Activated CD4-positive, alpha-beta T cell treated with anti-CD3 and anti-CD28 coated beads for 1 hour (primary cell): ENCODE data around the gene UNC79.

Experiments used
- DNase-seq: peaks from one replicate; pipeline ENCODE4 v3.0.0-alpha.2; 2020

The UNC79 gene

DNA sequence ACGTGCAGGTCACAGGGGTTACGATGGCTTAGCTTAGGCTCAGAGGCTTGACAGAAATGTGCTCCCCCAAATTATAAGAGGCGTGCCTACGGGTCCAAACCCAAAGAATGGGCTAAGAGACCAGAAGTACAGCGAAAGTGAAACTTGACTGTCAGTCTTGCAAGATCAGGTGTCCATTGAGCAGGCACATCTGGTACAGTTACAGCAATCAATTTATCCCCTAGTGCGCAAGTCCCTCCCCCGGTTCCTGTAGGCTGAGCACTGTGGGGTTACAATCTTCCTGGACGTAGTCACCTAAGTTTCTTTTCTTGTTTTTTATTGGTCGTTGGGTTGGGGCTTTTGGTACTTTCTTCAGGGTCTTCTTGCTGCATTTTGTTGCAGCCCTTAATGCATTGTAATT, 134.2 kb downstream of the UNC79 start:
- DNase-seq = no peak

DNA sequence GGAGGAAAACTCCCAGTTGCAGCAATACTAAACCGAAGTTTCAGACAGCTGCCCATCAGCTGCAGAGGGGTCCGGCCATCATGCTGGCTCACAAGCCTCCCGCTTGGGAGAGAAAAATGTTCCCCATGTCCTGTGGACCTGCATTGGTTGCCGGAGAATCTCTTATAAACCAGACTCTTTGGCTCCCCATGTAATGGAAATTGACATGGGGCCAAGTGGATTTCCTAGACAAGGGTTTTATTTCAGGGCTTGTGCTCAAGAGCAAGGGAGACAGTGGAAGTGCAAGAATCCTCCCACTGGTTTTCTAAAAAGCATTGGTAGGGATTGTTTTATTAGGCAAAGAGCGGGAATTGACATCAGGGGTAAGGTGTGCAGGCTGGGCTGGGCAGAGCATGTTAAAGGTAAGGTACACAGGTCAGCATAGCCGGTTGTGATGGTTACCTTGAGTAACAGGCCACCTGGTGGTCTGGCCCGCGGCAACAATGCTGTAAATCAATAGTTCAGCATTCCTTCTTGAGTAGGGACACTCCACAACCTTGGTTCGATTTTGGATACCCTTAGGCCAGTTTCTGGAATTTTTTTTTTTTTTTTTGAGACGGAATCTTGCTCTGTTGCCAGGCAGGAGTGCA, 135.4 kb downstream of the UNC79 start:
- no peak for DNase-seq

DNA sequence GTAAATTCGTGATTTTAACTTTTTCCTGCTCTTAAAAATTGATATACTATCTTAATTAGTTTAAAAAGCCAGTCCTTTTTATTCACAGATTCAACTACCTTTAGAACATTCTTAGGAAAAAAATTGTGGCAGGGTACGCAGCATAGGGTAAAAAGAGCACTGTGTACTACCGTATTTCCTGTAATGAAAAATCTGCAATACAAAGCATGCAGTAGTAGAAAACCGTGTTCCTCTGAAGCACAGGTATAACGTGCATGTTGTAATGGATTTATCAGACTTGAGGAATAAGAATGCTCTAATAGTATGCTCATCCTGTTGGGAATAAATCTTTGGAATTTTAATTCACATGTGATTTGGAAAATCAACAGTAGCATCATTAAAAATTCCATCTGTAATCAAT, 140.5 kb downstream of the UNC79 start:
- no peak for DNase-seq

DNA sequence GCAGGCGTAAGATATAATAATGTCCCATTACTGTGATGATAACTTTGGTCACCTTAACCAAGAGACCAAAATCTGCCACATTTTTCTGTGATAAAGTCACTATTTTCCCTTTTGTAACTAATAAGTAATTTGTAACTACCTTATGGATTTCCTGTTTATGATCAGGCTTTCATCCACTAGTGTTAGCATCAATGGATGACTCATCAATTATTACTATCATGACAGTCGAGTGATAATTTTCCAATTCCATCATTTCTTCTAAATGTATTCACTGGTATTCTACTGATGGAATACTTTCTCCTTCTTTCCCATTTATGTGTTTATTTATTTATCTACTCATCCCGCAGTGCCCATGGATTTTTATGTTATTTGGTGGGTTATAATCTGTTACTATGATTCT, 148.4 kb downstream of the UNC79 start:
- DNase-seq = no peak

DNA sequence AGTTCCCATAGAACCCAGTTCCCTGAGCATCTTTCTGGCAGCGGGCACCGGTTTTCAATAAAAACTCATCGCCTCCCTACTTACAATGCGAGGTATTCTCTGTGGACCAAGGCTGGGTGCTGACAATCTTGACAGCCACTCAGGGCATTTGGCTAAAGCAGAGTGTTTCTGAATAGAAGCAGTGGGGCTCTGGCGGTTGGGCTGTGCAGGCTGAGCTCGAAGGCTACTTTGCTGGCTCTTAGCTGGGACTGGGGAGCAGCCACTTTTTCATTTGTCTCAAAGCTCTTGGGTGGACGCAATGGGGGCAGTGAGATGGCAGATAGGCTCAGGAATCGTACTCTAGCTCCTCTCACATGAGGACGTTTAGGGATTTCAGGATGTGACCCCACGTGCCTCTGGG, 151.8 kb downstream of the UNC79 start:
- DNase-seq = no peak

DNA sequence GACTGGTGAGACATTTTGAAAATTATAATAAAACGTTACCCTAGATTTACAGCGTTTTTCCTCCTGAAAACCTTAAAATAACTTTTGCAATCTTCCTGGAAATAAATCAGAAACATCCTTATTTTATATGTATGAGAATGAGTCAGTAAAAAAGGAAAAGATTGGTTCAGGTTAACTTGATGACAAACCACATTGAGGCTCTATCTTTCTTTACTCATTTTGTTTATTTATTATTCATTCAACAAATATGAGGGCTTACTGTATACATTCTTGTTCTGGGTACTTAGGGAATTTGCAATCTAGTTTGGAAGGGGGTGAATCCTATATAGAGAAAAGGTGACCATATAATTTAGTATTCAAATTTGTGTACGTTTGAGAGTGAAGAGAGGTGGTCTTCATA, 156.6 kb downstream of the UNC79 start:
- no peak for DNase-seq

DNA sequence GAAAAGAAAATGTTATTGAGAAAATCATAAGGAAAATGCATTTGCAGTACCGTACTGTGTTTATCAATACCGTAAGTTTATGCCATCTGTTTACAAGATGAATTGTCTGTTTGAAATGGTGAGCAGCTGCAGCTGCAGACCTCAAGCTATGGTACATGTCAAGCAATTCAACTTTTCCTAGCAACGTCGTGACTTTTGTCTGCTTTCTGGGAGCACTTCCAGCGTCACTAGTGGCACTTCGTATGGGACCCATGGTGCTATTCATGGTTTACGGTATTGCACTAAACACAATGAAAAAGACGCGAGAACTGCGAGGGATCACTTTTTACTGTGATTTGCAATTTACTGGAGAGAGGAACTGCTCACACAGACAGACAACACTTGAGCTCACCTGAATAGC, 160.8 kb downstream of the UNC79 start:
- no peak for DNase-seq

DNA sequence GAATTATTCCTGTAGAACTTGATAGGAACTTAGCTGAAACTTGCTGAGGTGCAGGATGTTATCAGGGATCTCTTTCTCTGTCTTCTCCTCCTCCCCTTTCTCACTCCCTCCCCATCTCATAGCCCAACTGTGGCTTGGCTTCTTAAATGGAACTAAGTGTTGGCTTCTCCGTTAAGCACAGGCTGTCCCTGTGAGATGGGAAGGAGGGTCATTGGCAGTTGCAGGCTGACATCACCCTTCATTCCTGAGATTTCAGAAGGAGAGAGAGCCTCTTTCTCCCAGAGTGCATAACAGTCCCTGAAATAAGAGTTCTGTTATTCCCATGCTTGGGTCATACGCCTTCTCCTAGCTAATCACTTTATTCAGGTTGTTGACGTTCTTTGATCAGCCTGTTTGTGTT, 162.0 kb downstream of the UNC79 start:
- no peak for DNase-seq

DNA sequence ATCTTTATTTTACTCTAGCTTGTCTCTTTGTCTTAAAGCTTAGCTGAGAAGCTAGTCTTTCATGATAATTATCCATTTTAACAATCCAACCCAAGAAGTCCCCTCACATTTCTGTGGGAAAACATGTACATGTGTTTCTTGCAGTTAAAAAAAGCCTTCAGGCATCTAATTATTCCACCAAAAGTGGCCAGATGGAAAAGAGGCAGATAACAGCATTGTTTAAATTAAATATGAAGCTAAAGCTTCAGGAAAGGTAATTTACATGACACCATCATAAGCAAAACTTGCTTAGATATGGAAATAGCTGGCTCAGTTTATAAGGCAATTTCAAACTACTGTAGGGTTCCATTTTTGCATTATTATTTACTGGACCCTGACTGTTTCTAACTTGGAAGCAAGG, 175.4 kb downstream of the UNC79 start:
- DNase-seq = no peak

DNA sequence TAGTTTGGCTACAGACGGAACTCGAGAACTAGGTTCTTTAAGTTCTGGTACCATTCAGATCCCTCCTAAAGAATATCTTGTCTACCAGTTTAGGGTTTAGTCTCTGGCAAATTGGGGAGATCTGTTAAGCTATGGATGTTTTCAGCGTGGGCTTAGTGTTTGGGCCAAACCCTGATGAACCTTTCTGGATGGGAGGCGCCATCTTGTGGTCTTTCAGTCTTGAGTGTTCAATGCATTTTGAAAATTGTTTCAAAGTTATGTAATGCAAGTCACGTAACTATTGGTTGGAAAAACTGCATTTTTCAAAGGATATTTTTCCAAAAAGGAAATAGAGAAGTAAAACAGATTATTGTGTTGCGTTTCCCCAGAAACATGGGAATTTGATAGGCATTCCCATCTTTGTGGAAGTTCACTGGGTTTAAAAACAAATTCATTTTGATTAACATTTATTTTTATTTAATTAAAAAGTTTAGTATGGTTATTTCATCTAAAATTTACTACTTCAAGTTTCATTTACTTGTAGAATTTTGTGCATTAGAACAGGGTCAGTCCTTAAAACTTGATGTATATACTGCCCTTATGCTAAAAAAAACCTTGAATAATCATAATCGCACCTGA, 188.5 kb downstream of the UNC79 start:
- no peak for DNase-seq

DNA sequence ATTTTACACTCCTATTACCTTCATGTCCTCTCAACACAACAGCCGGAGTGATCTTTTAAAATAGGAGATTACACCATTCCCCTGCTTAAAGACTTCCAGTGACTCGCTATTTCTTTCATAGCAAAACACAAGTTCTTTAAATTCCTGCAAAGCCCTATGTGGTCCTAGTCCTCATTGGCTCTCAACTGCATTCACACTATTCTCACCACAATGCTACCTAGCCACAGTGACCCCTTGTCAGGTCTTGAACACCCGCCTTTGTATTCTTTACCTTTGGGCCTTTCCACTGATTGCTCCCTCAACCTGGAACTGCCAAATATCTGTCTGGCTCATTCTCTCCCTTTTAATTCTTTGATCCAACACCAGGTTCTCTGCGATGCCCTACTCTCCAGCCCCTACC, 197.3 kb downstream of the UNC79 start:
- DNase-seq = no peak

DNA sequence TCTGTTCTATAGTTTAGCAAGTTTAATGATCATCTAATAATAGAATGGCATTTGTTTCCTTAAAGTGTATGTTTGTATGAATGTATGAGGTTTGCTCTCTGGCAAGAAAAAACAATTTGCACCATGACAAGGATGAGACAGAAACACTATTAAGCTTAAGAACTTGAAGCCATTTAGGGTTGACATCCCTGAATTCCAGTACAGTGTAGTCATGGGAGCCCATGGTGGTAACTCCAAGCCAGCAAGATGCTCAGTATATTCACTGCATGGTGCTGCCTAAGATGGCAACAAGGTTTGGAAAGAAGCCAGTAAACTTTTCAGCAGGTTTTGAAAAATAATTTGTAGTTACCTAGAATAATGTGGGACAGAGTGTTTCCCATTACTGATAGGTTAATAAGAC, 198.9 kb downstream of the UNC79 start:
- DNase-seq = no peak

DNA sequence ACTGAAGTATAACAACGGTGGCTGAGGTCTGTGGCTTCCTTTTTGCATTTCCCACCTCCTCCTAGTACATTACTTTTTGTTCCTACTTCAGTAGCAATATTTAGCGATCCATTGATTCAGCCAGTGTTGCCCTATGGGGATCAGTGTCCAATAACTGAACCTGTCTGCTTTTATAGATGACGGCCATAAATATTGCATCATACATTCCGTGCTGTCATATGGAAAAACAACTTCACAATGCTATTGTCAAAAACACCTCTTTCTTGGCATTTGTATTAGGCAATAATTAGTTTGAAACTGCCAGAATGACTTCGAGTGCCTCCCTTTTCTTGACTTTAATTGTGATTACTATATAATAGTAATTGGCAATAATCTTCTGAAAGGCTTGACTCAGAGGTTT, 208.1 kb downstream of the UNC79 start:
- DNase-seq = no peak

DNA sequence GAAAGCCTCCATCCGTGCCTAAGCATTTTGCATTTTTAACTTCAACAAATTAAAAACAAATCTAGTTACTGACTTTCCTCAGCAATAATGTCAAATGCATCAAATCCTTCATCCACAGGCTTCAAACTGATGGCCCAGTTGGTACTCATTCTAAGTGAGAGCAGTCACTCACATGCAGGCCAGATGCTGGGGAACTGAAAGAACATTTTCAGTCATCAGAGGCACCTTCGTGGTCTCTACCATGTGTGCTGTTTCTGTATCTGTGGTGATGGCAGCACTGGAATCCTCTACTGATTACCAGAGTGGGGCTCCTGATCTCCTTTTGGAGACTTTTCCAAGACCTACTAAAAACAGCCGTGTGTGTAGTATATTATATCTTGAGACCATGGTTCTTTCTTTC, 212.4 kb downstream of the UNC79 start:
- no peak for DNase-seq

DNA sequence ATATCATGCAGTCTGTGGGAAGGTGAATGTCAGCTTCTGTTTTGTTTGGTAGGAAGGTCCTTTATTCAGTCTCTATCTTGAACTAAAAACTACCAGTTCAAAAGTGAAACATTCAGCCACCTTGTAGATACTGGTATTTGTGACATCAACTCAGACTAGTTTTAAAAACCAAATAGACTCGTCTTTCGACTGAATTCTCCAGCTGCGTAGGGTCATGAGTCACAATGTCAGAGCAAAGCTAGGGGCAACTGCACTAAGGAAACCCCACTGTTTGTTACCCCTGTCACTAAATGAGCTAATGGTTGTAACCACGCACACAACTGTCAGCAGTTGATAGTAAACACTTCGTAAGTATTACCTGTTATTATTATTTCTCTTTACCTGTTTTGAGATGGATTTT, 212.9 kb downstream of the UNC79 start:
- DNase-seq = no peak

DNA sequence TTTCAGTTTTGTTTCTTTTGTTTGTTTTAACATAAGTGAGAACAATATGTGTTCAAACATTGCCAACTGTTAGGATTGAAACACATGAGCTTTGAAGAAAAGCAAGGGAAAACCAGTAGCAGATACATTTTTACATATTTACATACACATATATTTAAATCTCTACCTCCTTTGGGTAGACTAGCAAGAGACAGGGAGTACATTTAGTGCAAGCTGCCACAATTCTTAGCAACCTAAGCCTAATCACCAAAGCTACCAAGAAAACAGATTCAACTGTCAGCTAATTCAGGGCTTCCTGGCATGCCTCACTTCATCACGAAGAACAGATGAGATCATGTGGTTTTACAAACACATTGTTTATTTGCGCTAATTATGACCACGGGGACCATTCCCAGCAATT, 214.5 kb downstream of the UNC79 start:
- no peak for DNase-seq

DNA sequence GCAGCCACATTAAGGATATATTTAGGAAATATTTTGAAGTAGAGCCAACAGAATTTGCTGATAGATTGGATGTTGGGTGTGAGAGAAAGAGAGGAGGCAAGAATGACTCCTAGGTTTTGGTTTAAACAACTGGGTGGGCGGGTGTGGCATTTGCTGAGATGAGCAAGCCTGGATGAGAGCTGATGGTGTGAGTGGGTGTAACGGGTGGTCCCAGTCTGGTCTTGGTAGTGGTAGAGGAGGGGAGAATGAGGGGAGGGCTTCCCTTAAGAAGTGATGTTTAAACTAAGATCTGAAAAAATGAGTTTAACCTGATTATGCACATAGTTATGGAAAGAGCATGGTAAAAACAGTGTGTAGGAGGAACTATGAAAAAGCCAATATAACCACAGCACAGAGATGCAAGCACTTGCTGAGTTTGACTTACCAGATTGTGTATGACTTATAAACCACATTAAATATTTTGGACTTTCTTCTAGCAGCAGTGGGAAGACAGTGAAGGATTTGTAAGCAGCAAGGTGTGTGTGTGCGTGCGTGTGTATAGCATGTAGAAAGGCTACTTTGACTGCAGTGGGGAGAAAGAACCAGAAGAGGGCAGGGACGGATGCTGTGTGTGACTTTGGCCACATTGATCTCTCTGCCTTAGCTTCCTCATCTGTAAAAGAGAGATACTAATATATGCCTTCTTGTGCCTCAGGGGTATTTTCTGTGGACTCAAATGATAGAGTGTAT, 217.9 kb downstream of the UNC79 start:
- no peak for DNase-seq

DNA sequence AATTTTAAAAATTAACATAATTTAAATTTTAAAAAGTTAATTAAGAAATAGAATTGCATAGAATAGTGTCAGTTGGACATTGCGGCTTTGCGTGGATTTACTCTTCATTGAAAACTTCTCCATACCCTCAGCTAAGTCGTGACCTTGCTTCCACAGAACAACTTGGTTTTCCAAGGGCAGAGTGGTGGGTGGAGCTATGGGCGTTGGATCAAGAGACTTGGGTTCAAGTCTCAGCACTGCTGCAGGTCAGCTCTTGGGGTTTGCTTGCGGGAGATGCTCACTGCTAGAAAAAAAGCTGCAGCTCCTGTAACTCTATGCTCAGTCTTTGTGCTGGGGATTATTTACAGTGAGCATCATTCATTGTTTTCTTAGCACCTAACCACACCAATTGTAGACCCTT, 223.9 kb downstream of the UNC79 start:
- no peak for DNase-seq

DNA sequence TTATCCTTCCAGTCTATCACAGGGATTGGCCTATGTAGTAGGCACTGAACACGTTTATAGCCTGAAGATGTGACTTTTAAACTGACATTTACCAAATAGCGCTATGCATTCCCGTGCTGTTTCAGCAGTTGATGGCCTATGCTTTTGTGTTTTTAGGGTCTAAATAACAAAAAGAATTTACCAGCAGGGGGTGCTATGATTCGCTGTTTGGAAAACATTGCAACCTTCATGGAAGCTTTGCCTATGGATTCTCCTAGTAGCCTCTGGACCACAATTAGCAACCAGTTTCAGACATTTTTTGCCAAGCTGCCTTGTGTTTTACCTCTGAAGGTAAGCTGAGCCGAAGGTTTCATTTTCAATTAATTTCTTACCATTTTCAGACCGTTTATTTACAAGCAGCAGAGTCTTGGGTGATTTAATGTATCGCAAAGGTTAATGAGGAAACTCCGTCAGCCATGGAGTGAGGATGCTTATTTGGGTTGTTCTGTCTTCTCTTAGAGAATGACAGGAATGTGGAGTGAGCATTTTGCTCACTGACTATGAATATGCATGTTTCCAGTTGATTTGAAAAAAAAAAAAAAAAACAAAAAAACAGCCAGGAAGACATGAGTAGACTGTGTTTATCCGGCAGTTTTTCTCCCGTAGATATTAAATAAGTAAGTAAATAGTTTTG, 224.5 kb downstream of the UNC79 start:
- DNase-seq = no peak

DNA sequence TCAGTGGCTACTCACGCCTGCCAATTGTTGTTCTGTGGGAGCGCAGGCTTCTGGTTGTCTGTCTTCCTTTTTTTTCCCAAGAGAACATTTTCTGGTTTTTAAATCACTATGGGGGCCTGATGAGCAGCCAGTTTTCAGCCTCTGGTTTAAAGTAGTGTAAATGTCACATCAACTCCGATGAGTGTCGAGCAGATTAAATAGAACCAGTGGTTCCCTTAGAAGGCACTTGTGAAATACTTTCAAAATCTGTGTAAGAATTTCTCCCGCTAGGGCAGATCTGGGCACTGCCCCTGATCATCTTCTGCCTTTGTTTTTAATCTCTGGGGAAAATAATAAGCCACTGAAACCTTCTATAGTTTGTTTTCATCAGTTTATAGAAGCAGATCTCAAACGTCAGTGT, 227.1 kb downstream of the UNC79 start:
- no peak for DNase-seq

DNA sequence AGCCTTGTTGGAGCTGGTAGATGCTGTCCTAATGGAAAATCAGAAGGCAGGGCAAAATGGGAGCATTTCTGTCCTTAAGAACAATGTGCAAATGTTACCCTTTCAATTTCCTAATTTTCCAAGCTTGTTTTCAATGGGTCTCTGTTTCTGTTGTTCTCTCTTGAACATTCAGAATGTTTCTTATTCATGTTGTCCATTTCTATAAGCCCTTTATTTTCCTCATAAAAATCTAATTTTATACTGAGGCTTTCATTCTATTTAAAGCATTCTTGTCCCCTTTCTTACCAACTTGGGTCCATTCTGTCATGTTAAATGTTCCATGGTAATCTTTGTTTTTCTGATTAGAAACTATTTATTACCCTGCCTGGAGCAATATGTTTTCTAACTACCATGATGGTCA, 232.6 kb downstream of the UNC79 start:
- DNase-seq = no peak

DNA sequence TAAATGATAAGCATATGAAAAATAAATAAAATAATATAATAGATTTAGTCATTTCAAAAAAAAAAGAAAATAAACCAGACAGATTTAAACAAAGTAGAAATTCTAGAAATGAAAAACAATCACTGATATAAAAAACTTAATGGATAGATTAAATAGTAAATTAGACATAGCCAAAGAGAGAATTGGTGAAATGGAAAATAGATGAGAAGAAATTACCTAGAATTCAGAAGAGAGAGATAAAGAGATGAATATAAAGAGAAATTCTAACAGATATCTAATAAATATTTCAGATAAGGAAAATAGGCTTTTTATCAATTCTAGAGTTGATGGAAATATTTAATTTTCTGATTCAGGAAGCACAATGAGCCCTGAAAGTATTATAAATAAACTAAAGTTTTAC, 234.4 kb downstream of the UNC79 start:
- DNase-seq = no peak

DNA sequence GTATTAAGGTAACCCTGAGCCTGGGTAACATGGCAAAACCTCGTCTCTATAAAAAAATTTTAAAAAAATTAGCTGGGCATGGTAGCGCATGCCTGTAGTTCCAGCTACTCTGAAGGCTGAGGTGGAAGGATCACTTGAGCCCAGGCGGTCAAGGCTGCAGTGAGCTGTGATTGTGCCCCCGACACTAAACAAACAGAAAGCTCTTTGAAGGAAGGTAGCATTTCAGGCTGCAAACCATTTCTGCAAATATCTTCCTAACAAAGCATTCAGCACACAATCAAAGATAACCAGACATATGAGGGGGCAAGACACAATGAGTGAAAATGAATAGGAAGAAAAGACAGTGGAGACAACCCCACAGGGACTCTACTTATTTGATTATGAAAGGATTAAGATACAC, 238.9 kb downstream of the UNC79 start:
- no peak for DNase-seq

DNA sequence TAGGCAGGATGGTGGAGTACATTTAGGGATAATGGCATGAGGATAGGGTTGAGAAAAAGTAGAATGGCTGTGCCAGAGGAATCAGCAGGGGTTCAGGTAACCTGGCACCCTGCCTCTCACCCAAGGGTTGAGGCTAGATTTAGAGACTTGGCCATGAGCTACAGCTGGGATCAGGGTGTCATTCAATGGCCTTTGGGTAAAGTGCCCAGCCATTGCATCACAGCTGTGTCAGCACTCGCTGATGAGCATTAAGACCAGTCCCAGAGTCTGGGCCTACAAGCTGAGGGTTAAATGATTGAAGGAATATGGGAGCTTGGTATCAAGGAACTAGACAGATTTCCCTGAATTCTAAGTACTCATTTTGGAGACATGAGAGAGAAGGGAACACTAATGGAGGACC, 243.6 kb downstream of the UNC79 start:
- no peak for DNase-seq
